Transverse colon (tissue), 4 donors: Measurements from ENCODE around the gene AKR1B1.

ENCODE experiments used
- EP300 ChIP-seq: sonication (generic); formaldehyde crosslinking; IDR thresholded peaks from one replicate; pipeline ENCODE4 v1.6.1; 2017; ENCODE audit warnings: antibody characterized with exemption, low read depth
- POLR2A ChIP-seq: fragments of 450-650 bp; IDR thresholded peaks from one replicate; pipeline ENCODE4 v1.6.1; 2016; ENCODE audit warnings: antibody characterized with exemption, mild to moderate bottlenecking, moderate library complexity
- POLR2AphosphoS5 ChIP-seq, 3 donors: sonication (generic); formaldehyde crosslinking; IDR thresholded peaks; one replicate each; pipeline ENCODE4 v1.6.1; 2016; ENCODE audit warnings: antibody characterized with exemption in 3 of 3
- TF ChIP-seq, protein P1 (sequence below), 5 experiments: fragments of 200-600 bp in 3 of 5; fragments of 450-650 bp in 2 of 5; sonication (generic) in 3 of 5; IDR thresholded peaks; 1 replicate in 2 of 5; 2 replicates in 3 of 5; pipeline ENCODE4 v1.5.1; 2016 to 2017; ENCODE audit warnings: antibody characterized with exemption in 5 of 5, inconsistent platforms in 3 of 5, mild to moderate bottlenecking in 2 of 5, moderate library complexity in 1 of 5

DNA sequence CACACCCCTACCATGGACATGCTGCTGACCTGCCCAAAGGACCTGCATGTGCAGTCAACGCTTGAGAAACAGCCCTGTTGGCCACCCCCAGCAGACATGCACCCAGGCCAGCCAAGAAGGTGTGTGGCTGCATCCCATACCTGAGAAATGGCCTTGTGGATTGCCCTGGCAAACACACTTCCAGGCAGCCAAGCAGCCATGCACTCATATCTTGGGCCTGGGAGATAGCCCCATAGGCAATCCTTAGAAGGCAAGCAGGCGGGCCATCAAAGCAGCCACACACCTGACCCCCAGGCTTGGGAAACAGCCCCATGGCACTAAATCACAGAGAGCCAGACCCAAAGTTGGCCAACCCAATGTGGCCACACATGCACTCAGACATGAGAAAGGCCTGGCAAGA, 4.9 kb upstream of the AKR1B1 start:
- TF ChIP-seq, protein P1, sequence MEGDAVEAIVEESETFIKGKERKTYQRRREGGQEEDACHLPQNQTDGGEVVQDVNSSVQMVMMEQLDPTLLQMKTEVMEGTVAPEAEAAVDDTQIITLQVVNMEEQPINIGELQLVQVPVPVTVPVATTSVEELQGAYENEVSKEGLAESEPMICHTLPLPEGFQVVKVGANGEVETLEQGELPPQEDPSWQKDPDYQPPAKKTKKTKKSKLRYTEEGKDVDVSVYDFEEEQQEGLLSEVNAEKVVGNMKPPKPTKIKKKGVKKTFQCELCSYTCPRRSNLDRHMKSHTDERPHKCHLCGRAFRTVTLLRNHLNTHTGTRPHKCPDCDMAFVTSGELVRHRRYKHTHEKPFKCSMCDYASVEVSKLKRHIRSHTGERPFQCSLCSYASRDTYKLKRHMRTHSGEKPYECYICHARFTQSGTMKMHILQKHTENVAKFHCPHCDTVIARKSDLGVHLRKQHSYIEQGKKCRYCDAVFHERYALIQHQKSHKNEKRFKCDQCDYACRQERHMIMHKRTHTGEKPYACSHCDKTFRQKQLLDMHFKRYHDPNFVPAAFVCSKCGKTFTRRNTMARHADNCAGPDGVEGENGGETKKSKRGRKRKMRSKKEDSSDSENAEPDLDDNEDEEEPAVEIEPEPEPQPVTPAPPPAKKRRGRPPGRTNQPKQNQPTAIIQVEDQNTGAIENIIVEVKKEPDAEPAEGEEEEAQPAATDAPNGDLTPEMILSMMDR (IDR thresholded peaks at IDR 0.05): no peak
- TF ChIP-seq POLR2A: no peak
- TF ChIP-seq EP300: no peak
- TF ChIP-seq POLR2AphosphoS5 (IDR thresholded peaks at IDR 0.05): no peak
